ENCODE data around the gene IL22. TPM values are rescaled to one million over a fixed set of nuclear protein-coding genes. Genes with fewer than 3 reads are reported as not detected.

IL22 gene
- total and polyA plus RNA-seq, 2 of the 8 experiments (the other 6 are each of a cell fraction or from before 2014, with no cell fraction given), result not detected

DNA sequence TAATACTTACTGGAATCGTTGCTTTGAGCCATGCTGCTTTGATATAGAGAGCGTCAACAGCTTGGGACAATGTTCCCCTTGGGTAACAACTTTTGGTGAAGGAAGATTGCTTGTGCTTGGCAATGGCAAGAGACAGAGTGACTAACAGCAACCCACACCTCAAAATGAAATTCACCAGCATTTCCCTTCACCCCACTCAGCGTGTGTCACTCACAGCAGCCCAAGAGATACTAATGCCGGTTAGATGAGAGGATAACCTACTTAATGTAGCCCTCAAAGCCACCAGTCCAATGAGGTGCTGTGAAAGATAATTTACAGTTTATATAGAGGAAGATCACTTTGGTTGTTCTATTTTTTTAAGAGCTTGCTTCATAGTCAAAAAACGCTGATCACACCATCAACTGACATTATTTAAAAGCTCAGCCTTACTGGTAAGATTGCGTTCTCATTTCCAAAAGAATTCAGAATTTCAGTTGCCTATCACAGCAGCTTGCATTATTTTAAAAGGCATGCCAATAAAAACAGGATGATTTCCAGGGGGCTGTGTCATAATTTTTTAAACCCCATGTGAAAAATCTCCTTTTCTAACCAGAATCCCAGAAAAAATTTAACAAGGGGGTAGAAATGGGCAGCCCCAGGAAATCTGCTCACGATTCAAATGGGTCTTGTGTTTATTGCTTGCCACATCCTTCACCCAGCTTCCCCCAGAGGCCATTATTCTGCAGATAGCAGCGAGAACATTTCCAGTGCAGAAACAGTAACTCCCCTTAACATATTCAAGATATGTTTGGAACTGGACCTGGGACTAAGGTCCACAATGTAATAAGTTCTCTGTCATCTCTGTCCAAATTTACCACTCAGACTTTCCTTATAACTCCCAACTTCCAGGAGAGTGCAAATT, 27.6 kb downstream of the IL22 start, which contains the start of gene IL26 (continued):
- TF ChIP-seq, protein P1, sequence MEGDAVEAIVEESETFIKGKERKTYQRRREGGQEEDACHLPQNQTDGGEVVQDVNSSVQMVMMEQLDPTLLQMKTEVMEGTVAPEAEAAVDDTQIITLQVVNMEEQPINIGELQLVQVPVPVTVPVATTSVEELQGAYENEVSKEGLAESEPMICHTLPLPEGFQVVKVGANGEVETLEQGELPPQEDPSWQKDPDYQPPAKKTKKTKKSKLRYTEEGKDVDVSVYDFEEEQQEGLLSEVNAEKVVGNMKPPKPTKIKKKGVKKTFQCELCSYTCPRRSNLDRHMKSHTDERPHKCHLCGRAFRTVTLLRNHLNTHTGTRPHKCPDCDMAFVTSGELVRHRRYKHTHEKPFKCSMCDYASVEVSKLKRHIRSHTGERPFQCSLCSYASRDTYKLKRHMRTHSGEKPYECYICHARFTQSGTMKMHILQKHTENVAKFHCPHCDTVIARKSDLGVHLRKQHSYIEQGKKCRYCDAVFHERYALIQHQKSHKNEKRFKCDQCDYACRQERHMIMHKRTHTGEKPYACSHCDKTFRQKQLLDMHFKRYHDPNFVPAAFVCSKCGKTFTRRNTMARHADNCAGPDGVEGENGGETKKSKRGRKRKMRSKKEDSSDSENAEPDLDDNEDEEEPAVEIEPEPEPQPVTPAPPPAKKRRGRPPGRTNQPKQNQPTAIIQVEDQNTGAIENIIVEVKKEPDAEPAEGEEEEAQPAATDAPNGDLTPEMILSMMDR (IDR thresholded peaks at IDR 0.05; ENCODE audit: control extremely low read depth in 1 of 3, insufficient read depth in 1 of 3, low read depth in 1 of 3, low read length in 3 of 3), result no peak
- no peak for TF ChIP-seq JUN (IDR thresholded peaks at IDR 0.05; ENCODE audit: low read depth, low read length)
- no peak for TF ChIP-seq SRF (IDR thresholded peaks at IDR 0.05; ENCODE audit: low read depth, low read length)
- TF ChIP-seq POLR2AphosphoS5 (IDR thresholded peaks at IDR 0.05; ENCODE audit: low read depth, low read length), result no peak
- TF ChIP-seq, protein P2, sequence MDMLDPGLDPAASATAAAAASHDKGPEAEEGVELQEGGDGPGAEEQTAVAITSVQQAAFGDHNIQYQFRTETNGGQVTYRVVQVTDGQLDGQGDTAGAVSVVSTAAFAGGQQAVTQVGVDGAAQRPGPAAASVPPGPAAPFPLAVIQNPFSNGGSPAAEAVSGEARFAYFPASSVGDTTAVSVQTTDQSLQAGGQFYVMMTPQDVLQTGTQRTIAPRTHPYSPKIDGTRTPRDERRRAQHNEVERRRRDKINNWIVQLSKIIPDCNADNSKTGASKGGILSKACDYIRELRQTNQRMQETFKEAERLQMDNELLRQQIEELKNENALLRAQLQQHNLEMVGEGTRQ (IDR thresholded peaks at IDR 0.05; ENCODE audit: low read length), result no peak
- no peak for TF ChIP-seq SP2 (IDR thresholded peaks at IDR 0.05; ENCODE audit: low read length)
